Spleen (tissue), 11 donors: ENCODE data around the gene HOXA6. TPM values are rescaled to one million over a fixed set of nuclear protein-coding genes. Genes with fewer than 3 reads are reported as not detected.

Source experiments
- DNase-seq: peaks from one replicate; pipeline ENCODE4 v3.0.0-alpha.2; 2020
- H3K27ac ChIP-seq, 8 donors: fragments of 200-600 bp; sonication (generic) in 7 of 8; 1 replicate in 4 of 8; 2 replicates in 4 of 8; pipeline versions ENCODE4 v1.5.0 to v1.8.0; 2016 to 2021; ENCODE audit warnings: inconsistent platforms in 4 of 8, mild to moderate bottlenecking in 4 of 8, moderate library complexity in 1 of 8
- H3K27me3 ChIP-seq, 7 donors: fragments of 200-600 bp; sonication (generic) in 6 of 7; replicated peaks in 1 of 7; 1 replicate in 4 of 7; 2 replicates in 3 of 7; pipeline versions ENCODE4 v1.5.0 to v1.8.0; 2016 to 2021; ENCODE audit warnings: inconsistent platforms in 3 of 7, mild to moderate bottlenecking in 1 of 7
- H3K36me3 ChIP-seq, 6 donors: fragments of 200-600 bp; sonication (generic) in 5 of 6; 1 replicate in 4 of 6; 2 replicates in 2 of 6; pipeline versions ENCODE4 v1.5.0 to v1.8.0; 2016 to 2021; ENCODE audit warnings: inconsistent platforms in 2 of 6
- H3K4me1 ChIP-seq, 6 donors: fragments of 200-600 bp; sonication (generic) in 5 of 6; 1 replicate in 3 of 6; 2 replicates in 3 of 6; pipeline versions ENCODE4 v1.5.0 to v1.8.0; 2016 to 2021; ENCODE audit warnings: inconsistent platforms in 3 of 6
- H3K4me3 ChIP-seq, 8 donors: fragments of 200-600 bp; sonication (generic) in 7 of 8; 1 replicate in 4 of 8; 2 replicates in 4 of 8; pipeline versions ENCODE4 v1.5.0 to v1.8.0; 2016 to 2021; ENCODE audit warnings: inconsistent platforms in 4 of 8, mild to moderate bottlenecking in 4 of 8, moderate library complexity in 2 of 8
- H3K9me3 ChIP-seq, 8 donors: fragments of 200-600 bp; sonication (generic) in 7 of 8; 1 replicate in 4 of 8; 2 replicates in 4 of 8; pipeline versions ENCODE4 v1.5.0 to v1.8.0; 2016 to 2021; ENCODE audit warnings: inconsistent platforms in 4 of 8
- POLR2A ChIP-seq, 3 donors: fragments of 450-650 bp; IDR thresholded peaks; one replicate each; pipeline ENCODE4 v1.5.1; 2017; ENCODE audit warnings: antibody characterized with exemption in 3 of 3, mild to moderate bottlenecking in 1 of 3
- POLR2AphosphoS5 ChIP-seq, 3 donors: sonication (generic); formaldehyde crosslinking; IDR thresholded peaks; one replicate each; pipeline ENCODE4 v1.5.1; 2017; ENCODE audit warnings: antibody characterized with exemption in 3 of 3
- WGBS, 5 donors: extraction: QIAGEN DNeasy Blood & Tissue Kit in 3 of 5; methylation state at CpG; one replicate each; pipeline versions ENCODE4 v1.1.5 to v1.1.7; 2013 to 2018; 5-methylcytosine and 5-hydroxymethylcytosine counted together
- intact Hi-C: fragments of 100-400 bp; cut with DNase I; formaldehyde crosslinking; loops from one replicate; pipeline ENCODE4 v1.15.0; 2023; ENCODE audit warnings: low total_unique reads
- polyA plus RNA-seq, 3 donors: library from polyadenylated mRNA; stranded (reverse); fragments of 200-250 nt; gene quantifications; one replicate each; pipeline ENCODE4 v1.2.1, GENCODE V29; 2013
- total RNA-seq, 7 donors: library from RNA; depleted of rRNA in 3 of 7; stranded (reverse); fragments of >200 nt in 3 of 7; fragmentation: NEBNext Ultra II Directional in 4 of 7; extraction: Animal tissue kit (Norgen Biotek cat#: 25700) in 4 of 7; gene quantifications; one replicate each; pipeline versions ENCODE4 v1.1.0 to v1.2.1, GENCODE V29; 2016 to 2021
- TF ChIP-seq, protein P1 (sequence below), 11 experiments: fragments of 200-600 bp in 7 of 11; fragments of 450-650 bp in 4 of 11; sonication (generic) in 4 of 11; IDR thresholded peaks in 8 of 11; conservative IDR thresholded peaks in 3 of 11; 1 replicate in 7 of 11; 2 replicates in 4 of 11; pipeline versions ENCODE4 v1.4.0 to v1.8.0; 2016 to 2021; ENCODE audit warnings: antibody characterized with exemption in 11 of 11, inconsistent platforms in 4 of 11, mild to moderate bottlenecking in 1 of 11
- donor health status: healthy with polysubstance abuse.
- donor health status: DM: no; HTN: no; CAD: no; lungs with moderate emphysema.
- donor health status: DM: no; HTN: no; CAD: no.
- donor health status: Bipolar disorder and iron deficiency.
- donor health status: healthy.
- donor health status: DM: no; HTN: no; CAD: no.
- donor health status: DM: yes; HTN: yes; CAD: no.

HOXA6 gene
- total and polyA plus RNA-seq, 10 donors, result 0.26 to 2.0 (median 1.2) TPM; not detected in 2

DNA sequence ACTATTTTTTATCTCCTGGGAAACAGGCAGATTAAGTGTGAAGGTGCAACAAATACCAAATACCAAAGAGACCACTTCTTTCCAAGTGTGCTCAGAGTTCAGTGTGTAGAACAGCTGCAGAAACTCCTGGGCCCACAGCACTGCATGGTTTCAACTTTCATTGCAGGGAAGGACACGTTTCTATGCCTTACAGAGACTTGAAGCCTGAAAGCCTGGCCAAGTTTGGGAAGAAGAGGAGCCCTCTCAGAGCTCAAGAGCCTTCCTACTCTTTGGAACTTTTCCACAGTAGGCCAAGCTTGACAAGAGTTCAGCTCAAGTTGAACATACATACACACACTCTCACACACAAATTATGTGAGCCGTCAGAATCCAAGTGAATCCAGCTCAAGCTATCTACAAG, 19.5 kb downstream of the HOXA6 start:
- Histone ChIP-seq H3K27me3 (peaks cover 0 to 14% (median 0%) of the 10 kb centered on the region in 7 donors), H3K4me3 (no peak overlapping the region), H3K9me3 (no peaks in the 10 kb centered on the region), H3K27ac (no peak overlapping the region), H3K4me1 (peaks cover 0 to 24% (median 3%) of the 10 kb centered on the region in 6 donors), H3K36me3 (no peaks in the 10 kb centered on the region)
- intact Hi-C loops, result no loop called here
- TF ChIP-seq POLR2A (IDR thresholded peaks at IDR 0.05), result no peak
- no peak for TF ChIP-seq POLR2AphosphoS5 (IDR thresholded peaks at IDR 0.05)
- TF ChIP-seq, protein P1, sequence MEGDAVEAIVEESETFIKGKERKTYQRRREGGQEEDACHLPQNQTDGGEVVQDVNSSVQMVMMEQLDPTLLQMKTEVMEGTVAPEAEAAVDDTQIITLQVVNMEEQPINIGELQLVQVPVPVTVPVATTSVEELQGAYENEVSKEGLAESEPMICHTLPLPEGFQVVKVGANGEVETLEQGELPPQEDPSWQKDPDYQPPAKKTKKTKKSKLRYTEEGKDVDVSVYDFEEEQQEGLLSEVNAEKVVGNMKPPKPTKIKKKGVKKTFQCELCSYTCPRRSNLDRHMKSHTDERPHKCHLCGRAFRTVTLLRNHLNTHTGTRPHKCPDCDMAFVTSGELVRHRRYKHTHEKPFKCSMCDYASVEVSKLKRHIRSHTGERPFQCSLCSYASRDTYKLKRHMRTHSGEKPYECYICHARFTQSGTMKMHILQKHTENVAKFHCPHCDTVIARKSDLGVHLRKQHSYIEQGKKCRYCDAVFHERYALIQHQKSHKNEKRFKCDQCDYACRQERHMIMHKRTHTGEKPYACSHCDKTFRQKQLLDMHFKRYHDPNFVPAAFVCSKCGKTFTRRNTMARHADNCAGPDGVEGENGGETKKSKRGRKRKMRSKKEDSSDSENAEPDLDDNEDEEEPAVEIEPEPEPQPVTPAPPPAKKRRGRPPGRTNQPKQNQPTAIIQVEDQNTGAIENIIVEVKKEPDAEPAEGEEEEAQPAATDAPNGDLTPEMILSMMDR (IDR thresholded peaks at IDR 0.05 in 8 of 11, conservative IDR thresholded peaks at IDR 0.05 in 3 of 11), result no peak
- DNase-seq, result no peak
- 49 to 81% (median 69%) methylated on average over 2 of the region's 2 CpGs for WGBS, 5 donors

GRCh38 chr7:27126596-27127327, 20.8 kb downstream of the HOXA6 start:
- 70 to 85% (median 79%) methylated on average over 3 of the region's 3 CpGs for WGBS, 5 donors
- intact Hi-C loops, result no loop called here
- Histone ChIP-seq H3K36me3 (no peaks in the 10 kb centered on the region), H3K27ac (no peak overlapping the region), H3K4me3 (no peak overlapping the region), H3K9me3 (no peaks in the 10 kb centered on the region), H3K27me3 (peaks cover 0 to 14% (median 0%) of the 10 kb centered on the region in 7 donors), H3K4me1 (peaks cover 0 to 26% (median 3%) of the 10 kb centered on the region in 6 donors)
- no peak for DNase-seq
- TF ChIP-seq, protein P1 (IDR thresholded peaks at IDR 0.05 in 8 of 11, conservative IDR thresholded peaks at IDR 0.05 in 3 of 11), result no peak
- TF ChIP-seq POLR2AphosphoS5 (IDR thresholded peaks at IDR 0.05) (no peak), POLR2A (IDR thresholded peaks at IDR 0.05) (no peak)

- H3K27ac ChIP-seq, result no peak overlapping the region
- intact Hi-C loops, result no loop called here
These were observed 21.6 kb downstream of the HOXA6 start for GRCh38 chr7:27125986-27126394.

More at GRCh38 chr7:27125986-27126394, 21.6 kb downstream of the HOXA6 start:
- Histone ChIP-seq H3K27me3 (peaks cover 0 to 10% (median 0%) of the 10 kb centered on the region in 7 donors), H3K4me3 (no peak overlapping the region), H3K4me1 (peaks cover 0 to 18% (median 0%) of the 10 kb centered on the region in 6 donors), H3K9me3 (no peaks in the 10 kb centered on the region), H3K36me3 (no peaks in the 10 kb centered on the region)
- WGBS, 5 donors, result 73 to 80% (median 77%) methylated on average over 5 of the region's 5 CpGs
- TF ChIP-seq POLR2A (IDR thresholded peaks at IDR 0.05) (no peak), POLR2AphosphoS5 (IDR thresholded peaks at IDR 0.05) (no peak)
- TF ChIP-seq, protein P1 (IDR thresholded peaks at IDR 0.05 in 8 of 11, conservative IDR thresholded peaks at IDR 0.05 in 3 of 11), result no peak
- DNase-seq, result no peak
